ENCODE data around the gene BCORL1.

BCORL1 gene

GRCh38 chrX:129968968-129969367 lies 13.5 kb upstream of the BCORL1 start:
- no peak for DNase-seq (ENCODE audit: low spot score)

- no peak for DNase-seq (ENCODE audit: low spot score)
Measured at GRCh38 chrX:129976441-129976840, 6.0 kb upstream of the BCORL1 start.

GRCh38 chrX:129979207-129979920 lies 3.1 kb upstream of the BCORL1 start:
- no peak for DNase-seq (ENCODE audit: low spot score)

- DNase-seq (ENCODE audit: low spot score) = no peak
Measured at GRCh38 chrX:129980001-129980401, 2.4 kb upstream of the BCORL1 start.

GRCh38 chrX:129980540-129981199 lies 1.8 kb upstream of the BCORL1 start:
- no peak for DNase-seq (ENCODE audit: low spot score)

GRCh38 chrX:129981200-129981553 lies 1.3 kb upstream of the BCORL1 start:
- DNase-seq (ENCODE audit: low spot score) = no peak

- DNase-seq (ENCODE audit: low spot score) = no peak
Measured at GRCh38 chrX:129981752-129982299, 609 bp upstream of the BCORL1 start.

- no peak for DNase-seq (ENCODE audit: low spot score)
Measured at GRCh38 chrX:129983575-129984110, 1.2 kb downstream of the BCORL1 start.

- DNase-seq (ENCODE audit: low spot score) = no peak
Measured at GRCh38 chrX:129984111-129984958, 1.9 kb downstream of the BCORL1 start.

GRCh38 chrX:129987871-129988270 lies 5.4 kb downstream of the BCORL1 start:
- no peak for DNase-seq (ENCODE audit: low spot score)

- no peak for DNase-seq (ENCODE audit: low spot score)
Measured at GRCh38 chrX:129992181-129992580, 9.7 kb downstream of the BCORL1 start.

- DNase-seq (ENCODE audit: low spot score) = no peak
Measured at GRCh38 chrX:129996120-129996519, 13.7 kb downstream of the BCORL1 start.

GRCh38 chrX:129997086-129997485 lies 14.7 kb downstream of the BCORL1 start:
- DNase-seq (ENCODE audit: low spot score) = no peak

- no peak for DNase-seq (ENCODE audit: low spot score)
Measured at GRCh38 chrX:129998021-129998420, 15.6 kb downstream of the BCORL1 start.

GRCh38 chrX:130001893-130002292 lies 19.5 kb downstream of the BCORL1 start:
- no peak for DNase-seq (ENCODE audit: low spot score)

GRCh38 chrX:130002541-130002940 lies 20.1 kb downstream of the BCORL1 start:
- DNase-seq (ENCODE audit: low spot score) = no peak

- no peak for DNase-seq (ENCODE audit: low spot score)
Measured at GRCh38 chrX:130005089-130005807, 22.8 kb downstream of the BCORL1 start.

- no peak for DNase-seq (ENCODE audit: low spot score)
Measured at GRCh38 chrX:130009658-130010223, 27.3 kb downstream of the BCORL1 start.

GRCh38 chrX:130012683-130013082 lies 30.2 kb downstream of the BCORL1 start:
- no peak for DNase-seq (ENCODE audit: low spot score)

GRCh38 chrX:130013661-130014060 lies 31.2 kb downstream of the BCORL1 start:
- DNase-seq (ENCODE audit: low spot score) = no peak

- no peak for DNase-seq (ENCODE audit: low spot score)
Measured at GRCh38 chrX:130014356-130014755, 31.9 kb downstream of the BCORL1 start.
